B cell (primary cell): Measurements from ENCODE around the gene TNFAIP2.

Source experiments
- EZH2 ChIP-seq: IDR thresholded peaks from 2 replicates; pipeline ENCODE4 v1.6.1; 2012; ENCODE audit warnings: borderline replicate concordance, low read depth, mild to moderate bottlenecking, moderate library complexity, low read length; ENCODE audit not compliant: insufficient read depth, poor library complexity, severe bottlenecking
- TF ChIP-seq, protein P1 (sequence below): fragments of 200-600 bp; IDR thresholded peaks from one replicate; pipeline ENCODE4 v1.8.0; 2022; ENCODE audit warnings: antibody characterized with exemption, mild to moderate bottlenecking

DNA sequence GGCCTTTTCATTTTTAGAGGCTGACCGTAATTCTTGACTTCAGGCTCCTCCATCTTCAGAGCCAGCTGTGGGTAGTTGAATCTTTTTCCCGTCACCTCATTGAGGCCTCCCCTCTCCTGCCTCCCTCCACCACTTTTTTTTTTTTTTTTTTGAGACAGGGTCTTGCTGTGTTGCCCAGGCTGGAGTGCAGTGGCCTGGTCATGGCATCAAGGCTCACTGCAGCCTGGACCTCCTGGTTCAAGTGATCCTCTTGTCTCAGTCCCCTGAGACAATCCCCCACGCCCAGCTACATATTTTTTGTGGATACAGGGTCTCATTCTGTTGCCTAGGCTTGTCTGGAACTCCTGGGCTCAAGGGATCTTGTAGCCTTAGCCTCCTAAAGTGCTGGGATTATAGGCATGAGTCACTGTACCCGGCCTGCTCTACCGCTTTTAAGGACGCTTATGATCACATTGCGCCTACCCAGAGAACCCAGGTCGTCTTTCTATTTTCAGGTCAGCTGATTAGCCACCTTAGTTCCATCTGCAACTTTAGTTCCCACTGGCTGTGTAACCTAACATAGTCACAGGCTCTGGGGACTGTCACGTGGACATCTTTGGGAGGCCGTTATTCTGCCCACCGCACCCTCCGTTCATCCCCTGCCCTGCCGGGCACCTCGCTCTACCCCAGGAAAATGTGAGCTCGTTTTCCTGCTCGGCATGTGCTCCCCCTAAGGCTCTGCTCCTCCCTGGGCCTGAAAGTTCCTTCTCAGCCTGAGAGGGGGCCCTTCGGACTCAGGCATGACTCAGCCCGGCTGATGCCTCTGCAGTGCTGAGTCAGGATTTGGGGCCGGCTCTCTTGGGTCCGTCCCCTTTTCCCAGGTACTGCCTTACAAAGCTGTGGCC, 13.4 kb downstream of the TNFAIP2 start:
- TF ChIP-seq, protein P1, sequence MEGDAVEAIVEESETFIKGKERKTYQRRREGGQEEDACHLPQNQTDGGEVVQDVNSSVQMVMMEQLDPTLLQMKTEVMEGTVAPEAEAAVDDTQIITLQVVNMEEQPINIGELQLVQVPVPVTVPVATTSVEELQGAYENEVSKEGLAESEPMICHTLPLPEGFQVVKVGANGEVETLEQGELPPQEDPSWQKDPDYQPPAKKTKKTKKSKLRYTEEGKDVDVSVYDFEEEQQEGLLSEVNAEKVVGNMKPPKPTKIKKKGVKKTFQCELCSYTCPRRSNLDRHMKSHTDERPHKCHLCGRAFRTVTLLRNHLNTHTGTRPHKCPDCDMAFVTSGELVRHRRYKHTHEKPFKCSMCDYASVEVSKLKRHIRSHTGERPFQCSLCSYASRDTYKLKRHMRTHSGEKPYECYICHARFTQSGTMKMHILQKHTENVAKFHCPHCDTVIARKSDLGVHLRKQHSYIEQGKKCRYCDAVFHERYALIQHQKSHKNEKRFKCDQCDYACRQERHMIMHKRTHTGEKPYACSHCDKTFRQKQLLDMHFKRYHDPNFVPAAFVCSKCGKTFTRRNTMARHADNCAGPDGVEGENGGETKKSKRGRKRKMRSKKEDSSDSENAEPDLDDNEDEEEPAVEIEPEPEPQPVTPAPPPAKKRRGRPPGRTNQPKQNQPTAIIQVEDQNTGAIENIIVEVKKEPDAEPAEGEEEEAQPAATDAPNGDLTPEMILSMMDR, result no peak
- no peak for TF ChIP-seq EZH2
